GM13976 (cell line): ENCODE results near the gene QSOX2.

Source experiments
- DNase-seq: peaks from one replicate; pipeline ENCODE4 v3.0.0; 2012; ENCODE audit warnings: low spot score
- CTCF ChIP-seq: IDR thresholded peaks from 2 replicates; pipeline ENCODE4 v1.5.1; 2012; ENCODE audit warnings: borderline replicate concordance, mild to moderate bottlenecking; ENCODE audit not compliant: insufficient read depth; ENCODE audit errors: extremely low read depth, missing control alignments, control extremely low read depth
- in situ Hi-C: fragments of 300-500 bp; cut with MboI; formaldehyde crosslinking; loops from one replicate; pipeline ENCODE4 v1.12.0; 2022; ENCODE audit warnings: low sequenced_read_pairs, mixed read lengths, inconsistent platforms; ENCODE audit not compliant: unreplicated experiment

QSOX2 gene

GRCh38 chr9:136286359-136286986, 40.9 kb upstream of the QSOX2 start:
- in situ Hi-C loops: loop anchor here (10.0 kb wide), 1 partner anchor 112 kb away; no protein-coding TSS in a partner anchor
- TF ChIP-seq CTCF: no peak
- DNase-seq: no peak

GRCh38 chr9:136285501-136286358, 40.1 kb upstream of the QSOX2 start:
- no peak for DNase-seq
- TF ChIP-seq CTCF: no peak
- in situ Hi-C loops: loop anchor here (10.0 kb wide), 1 partner anchor 111 kb away; no protein-coding TSS in a partner anchor

GRCh38 chr9:136284951-136285350, 39.3 kb upstream of the QSOX2 start:
- no peak for TF ChIP-seq CTCF
- in situ Hi-C loops: loop anchor here (10.0 kb wide), 1 partner anchor 110 kb away; no protein-coding TSS in a partner anchor
- DNase-seq: no peak

- no peak for TF ChIP-seq CTCF
- DNase-seq: no peak
- in situ Hi-C loops: loop anchor here (10.0 kb wide), 1 partner anchor 110 kb away; no protein-coding TSS in a partner anchor
Observed at GRCh38 chr9:136284311-136284710, 38.7 kb upstream of the QSOX2 start.

- DNase-seq: peak; percentile 93
- in situ Hi-C loops: loop anchor here (10.0 kb wide), 1 partner anchor 109 kb away; no protein-coding TSS in a partner anchor
- TF ChIP-seq CTCF: peak; percentile 92
Observed at GRCh38 chr9:136283291-136284235, 38.0 kb upstream of the QSOX2 start.
